DOHH2 (cell line): ENCODE measurements around the gene MAML2.

ENCODE experiments used
- EZH2phosphoT487 ChIP-seq: fragments of 200-600 bp; sonication (generic); IDR thresholded peaks from 2 replicates; pipeline ENCODE4 v1.6.1; 2017; ENCODE audit warnings: borderline replicate concordance, mild to moderate bottlenecking, antibody characterized with exemption, low read length, moderate library complexity, mixed read lengths
- TF ChIP-seq, protein P1 (sequence below): fragments of 200-600 bp; sonication (generic); IDR thresholded peaks from one replicate; pipeline ENCODE4 v1.5.1; 2014; ENCODE audit warnings: antibody characterized with exemption, mild to moderate bottlenecking, low read depth, low read length; ENCODE audit not compliant: poor library complexity, severe bottlenecking

GRCh38 chr11:96081561-96081960, 261.4 kb downstream of the MAML2 start:
- TF ChIP-seq, protein P1, sequence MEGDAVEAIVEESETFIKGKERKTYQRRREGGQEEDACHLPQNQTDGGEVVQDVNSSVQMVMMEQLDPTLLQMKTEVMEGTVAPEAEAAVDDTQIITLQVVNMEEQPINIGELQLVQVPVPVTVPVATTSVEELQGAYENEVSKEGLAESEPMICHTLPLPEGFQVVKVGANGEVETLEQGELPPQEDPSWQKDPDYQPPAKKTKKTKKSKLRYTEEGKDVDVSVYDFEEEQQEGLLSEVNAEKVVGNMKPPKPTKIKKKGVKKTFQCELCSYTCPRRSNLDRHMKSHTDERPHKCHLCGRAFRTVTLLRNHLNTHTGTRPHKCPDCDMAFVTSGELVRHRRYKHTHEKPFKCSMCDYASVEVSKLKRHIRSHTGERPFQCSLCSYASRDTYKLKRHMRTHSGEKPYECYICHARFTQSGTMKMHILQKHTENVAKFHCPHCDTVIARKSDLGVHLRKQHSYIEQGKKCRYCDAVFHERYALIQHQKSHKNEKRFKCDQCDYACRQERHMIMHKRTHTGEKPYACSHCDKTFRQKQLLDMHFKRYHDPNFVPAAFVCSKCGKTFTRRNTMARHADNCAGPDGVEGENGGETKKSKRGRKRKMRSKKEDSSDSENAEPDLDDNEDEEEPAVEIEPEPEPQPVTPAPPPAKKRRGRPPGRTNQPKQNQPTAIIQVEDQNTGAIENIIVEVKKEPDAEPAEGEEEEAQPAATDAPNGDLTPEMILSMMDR, result no peak
- no peak for TF ChIP-seq EZH2phosphoT487
